Fibroblast of skin of scalp (primary cell): ENCODE measurements around the gene ENSA. TPM values are rescaled to one million over a fixed set of nuclear protein-coding genes. Genes with fewer than 3 reads are reported as not detected.
"Not testable (repeated sequence)": the region's sequence is repeated elsewhere in the genome, so short reads cannot be mapped to it uniquely, and the experiment has no call there.

ENCODE experiments used
- DNase-seq: peaks from one replicate; pipeline ENCODE4 v3.0.0-alpha.2; 2013
- polyA plus RNA-seq, 2 experiments: library from polyadenylated mRNA; unstranded; fragments of 120-200 nt; gene quantifications; one replicate each; pipeline ENCODE4 v1.2.1, GENCODE V29; 2013; ENCODE audit not compliant: insufficient read length in 2 of 2

The ENSA gene, protein sequence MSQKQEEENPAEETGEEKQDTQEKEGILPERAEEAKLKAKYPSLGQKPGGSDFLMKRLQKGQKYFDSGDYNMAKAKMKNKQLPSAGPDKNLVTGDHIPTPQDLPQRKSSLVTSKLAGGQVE
- polyA plus RNA-seq (2013, experiment 1 of 2; ENCODE audit: insufficient read length): 123 TPM
- polyA plus RNA-seq (2013, experiment 2 of 2; ENCODE audit: insufficient read length): 103 TPM

DNA sequence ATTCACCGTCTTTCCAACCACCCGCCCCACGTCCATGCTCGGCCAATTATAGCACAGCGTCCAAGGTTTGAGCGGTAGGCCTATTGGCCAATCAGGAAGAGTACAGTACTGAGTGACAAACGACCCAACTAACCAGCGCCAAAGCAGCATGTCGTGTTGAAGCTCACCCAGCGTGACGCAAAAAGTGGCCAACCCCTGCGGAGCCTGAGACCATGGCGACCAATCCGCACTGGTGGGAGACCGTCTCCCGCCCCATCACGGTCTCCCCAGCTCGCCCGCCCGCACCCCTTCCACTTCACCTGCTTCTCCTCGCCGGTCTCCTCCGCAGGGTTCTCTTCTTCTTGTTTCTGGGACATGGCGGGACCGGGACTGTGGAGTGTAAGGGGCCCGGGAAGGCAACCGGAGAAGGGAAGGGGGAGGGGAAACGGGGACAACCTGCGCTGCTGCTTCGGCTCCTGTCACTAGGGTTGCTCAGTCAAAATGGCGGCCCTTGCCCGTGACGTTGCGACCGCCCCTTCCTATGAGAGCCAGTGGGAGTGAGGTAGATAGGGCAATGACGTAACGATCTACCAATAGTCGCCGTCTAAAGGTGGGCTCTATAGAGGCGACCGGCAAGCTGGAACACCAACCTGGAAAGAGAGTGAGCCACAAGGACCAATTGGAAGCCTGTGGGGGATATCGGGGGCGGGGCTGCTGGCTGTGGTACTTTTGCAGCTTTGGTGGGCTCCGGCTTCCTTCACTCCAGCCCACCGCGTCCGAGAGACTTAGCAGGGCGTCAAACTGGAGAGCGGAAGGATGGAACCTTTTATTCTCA, at the start of gene ENSA:
TSS of gene ENSA (minus strand) at position 498 of the 814 bp plus-strand sequence. CDS start at position 356, 142 bp downstream.
- DNase-seq: peak; percentile 100

DNA sequence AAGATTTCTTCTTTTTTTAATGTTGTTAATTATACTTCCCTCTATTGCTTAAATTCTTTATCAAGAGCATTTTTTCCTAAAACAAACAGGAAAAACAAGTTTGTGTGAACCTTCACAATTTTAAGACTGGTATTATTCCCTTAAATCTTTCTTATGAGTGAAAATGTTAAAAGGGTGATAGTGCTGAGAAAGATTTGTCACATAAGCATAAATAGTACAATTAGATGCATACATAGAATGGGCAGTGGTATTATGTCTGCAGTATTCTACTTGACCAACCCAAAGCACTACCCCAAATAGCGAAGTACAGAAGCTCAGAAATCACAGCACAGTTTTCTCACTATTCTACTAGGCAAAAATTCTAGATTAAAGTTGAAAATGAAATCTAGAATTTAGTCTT, 49.6 kb upstream of the ENSA start:
- DNase-seq: no peak

DNA sequence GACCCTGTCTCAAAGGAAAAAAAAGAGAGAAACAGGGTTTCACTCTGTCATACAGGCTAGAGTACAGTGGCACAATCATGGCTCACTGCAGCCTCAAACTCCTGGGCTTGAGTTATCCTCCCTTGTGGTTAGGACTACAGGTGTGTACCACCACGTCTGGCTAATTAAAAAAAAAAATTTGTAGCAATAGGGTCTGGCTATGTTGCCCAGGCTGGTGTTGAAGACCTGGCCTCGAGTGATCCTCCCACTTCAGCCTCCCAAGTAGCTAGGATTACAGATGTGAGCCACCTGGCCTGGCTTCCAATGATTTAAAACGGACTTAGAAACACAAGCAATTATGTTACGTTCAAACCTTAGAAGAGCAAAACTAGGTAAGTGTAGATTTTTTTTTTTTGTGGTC, 45.5 kb upstream of the ENSA start:
- DNase-seq: no peak

DNA sequence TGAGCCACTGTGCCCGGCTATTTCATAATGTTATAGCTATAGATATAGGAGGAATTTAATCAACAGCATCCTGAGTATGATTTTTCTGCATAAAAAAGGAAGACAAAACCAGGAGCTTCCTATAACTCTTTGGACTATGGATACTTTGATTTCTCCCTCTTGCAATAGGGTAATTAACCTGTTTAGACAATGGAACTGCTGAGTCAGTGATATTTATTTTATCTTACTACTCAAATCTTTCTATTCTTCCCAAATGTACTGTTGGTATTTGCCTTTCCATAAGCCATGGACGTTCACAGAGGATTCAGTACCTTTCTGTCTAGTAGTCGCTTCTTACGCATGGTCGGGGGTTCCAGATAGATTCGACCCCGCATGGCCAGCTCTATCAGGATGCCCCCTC, 33.9 kb upstream of the ENSA start:
- no peak for DNase-seq

DNA sequence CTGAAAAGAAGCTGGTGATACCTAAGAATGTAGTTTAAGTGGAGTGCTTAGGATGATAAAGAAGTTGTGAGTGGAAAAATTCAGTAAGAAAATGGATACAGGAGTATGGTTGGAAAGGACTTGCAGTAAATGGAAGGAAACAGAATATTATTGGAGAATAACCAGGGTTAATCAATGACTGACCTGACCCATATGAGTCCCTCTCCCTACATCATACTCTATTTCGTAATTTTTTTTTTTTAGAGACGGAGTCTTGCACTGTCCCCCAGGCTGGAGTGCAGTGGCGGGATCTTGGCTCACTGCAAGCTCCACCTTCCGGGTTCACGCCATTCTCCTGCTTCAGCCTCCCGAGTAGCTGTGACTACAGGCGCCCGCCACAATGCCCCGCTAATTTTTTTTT, 33.4 kb upstream of the ENSA start:
- no peak for DNase-seq

DNA sequence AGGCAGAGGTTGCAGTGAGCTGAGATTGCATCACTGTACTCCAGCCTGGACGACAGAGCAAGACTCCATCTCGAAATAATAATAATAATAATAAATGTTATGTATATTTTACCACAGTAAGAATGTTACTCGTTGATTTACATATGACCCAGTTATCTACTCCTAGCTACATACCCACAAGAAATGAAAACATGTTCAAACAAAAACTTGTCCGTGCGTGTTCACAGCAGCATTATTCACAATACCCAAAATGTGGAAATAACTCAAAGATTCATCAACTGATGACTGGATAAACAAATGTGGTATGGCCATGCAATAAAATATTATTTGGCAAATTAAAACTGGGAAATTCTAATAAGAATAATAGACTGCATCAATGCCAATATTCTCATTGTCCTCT, 31.7 kb upstream of the ENSA start:
- no peak for DNase-seq

DNA sequence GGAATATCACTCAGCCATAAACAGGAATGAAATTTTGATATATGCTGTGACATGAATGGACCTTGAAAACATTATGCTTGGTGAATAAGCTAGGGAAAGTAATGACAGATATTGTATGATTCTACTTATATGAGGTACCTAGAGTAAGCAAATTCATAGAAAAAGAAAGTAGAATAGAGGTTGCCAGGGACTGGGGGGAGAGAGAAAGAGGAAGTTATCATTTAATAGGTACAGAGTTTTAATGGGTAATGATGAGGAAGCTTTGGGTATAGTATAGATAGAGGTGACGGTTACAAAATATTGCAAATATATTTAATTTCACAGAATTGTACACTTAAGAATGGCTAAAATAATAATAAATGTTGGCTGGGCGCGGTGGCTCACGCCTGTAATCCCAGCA, 31.2 kb upstream of the ENSA start:
- no peak for DNase-seq

DNA sequence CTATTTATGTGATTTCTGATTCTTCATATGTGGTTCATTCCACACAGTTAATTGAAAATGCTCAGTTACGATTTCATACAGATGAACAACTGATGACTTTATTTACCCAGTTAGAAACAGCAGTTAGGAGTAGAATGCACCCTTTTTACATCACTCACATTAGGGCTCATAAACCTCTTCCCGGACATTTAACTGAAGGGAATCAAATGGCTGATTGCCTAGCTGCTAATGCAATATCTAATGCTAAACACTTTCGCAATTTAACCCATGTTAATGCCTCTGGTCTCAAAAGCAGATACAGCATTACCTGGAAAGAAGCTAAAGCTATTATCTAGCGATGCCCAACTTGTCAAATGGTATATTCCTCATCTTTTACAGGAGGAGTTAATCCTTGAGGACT, 27.7 kb upstream of the ENSA start:
- not testable (repeated sequence) for DNase-seq

DNA sequence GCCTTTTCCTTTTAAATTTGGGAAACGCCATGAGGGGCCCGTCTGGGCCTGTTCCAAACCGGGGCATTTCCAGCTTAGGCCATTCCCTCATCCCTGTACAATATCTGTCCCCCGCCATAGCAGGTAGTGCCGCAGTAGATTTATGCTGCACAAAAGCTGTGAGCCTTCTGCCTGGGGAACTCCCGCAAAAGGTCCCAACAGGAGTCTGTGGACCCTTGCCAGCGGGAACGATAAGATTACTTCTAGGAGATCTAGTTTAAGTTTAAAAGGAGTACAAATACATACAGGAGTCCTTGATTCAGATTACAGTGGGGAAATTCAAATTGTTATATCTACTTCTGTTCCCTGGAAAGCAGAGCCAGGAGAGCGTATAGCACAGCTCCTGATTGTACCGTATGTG, 25.2 kb upstream of the ENSA start:
- DNase-seq: not testable (repeated sequence)

DNA sequence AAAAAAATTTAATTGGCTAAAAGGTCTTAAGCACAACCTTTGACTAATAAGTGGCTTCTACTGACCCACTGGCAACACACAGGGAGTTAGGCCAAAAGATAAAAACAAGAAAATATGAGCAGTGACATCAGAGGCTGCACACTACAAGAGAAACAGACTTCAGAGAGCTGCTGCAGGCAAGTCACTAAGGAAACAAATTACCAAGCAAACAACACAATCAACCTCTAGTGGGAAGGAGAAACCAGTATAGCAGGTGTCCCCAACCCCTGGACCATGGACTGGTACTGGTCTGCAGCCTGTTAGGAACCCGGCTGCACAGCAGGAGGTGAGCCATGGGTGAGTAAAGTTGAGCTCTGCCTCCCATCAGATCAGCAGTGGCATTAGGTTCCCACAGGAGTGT, 20.8 kb upstream of the ENSA start:
- DNase-seq: no peak

DNA sequence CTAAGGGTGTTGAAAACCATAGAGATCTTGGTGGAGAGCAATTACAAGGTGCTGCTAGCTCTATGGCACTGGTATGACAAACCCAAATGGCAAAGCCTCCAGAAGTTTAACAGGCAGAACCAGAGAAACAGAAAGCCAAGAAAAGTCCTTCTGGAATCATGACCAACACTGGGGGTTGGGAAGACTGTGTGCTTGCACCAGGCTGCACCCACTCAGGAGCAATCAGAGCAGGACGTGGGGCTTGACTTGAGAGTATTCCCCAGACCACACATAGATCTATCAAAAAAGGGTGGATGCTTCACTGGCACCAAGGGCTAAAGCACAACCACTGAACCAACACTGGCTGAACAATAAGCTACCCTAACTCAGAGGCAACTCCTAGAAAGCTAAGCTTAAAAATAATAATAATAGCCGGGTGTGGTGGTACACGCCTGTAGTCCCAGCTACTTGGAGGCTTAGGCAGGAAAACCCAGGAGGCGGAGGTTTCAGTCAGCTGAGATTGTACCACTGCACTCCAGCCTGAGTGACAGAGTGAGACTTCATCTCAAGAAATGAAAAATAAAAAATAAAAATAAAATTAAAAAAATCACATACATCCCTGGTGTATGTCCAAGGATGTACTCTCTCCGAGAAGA, 20.1 kb upstream of the ENSA start:
- no peak for DNase-seq

DNA sequence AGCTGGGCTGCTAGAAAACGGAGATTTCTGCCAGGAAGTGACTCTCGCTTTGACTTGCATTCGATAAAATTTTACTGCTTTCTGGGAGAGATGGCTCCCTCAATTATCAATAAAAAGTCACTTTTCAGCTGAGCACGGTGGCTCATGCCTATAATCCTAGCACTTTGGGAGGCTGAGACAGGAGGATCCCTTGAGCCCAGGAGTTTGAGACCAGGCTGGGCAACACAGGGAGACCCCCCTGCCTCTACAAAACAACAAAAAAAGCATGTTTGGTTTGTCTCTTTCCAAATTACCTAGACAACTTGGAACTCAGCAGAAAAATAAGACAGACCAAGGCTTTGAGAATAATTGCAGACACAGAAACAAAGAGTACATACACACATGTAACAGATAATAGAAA, 12.9 kb upstream of the ENSA start:
- no peak for DNase-seq

DNA sequence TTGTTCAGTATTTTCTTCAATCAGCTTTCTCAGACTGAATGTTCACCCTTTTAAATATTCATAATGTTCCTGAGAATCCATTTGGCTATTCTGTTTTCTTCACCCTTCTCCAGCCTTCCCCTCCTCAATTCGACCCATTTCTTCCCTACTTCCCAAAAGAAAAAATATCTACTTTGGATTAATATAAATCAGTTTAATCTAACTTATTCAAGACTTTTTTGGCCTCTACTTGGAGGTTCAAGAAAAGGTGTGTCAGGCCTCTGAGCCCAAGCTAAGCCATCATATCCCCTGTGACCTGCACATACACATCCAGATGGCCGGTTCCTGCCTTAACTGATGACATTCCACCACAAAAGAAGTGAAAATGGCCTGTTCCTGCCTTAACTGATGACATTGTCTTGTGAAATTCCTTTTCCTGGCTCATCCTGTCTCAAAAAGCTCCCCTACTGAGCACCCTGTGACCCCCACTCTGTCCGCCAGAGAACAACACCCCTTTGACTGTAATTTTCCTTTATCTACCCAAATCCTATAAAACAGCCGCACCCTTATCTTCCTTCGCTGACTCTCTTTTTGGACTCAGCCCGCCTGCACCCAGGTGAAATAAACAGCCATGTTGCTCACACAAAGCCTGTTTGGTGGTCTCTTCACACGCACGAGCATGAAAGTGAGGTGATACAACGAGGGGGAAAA, 11.9 kb upstream of the ENSA start:
- DNase-seq: not testable (repeated sequence)

DNA sequence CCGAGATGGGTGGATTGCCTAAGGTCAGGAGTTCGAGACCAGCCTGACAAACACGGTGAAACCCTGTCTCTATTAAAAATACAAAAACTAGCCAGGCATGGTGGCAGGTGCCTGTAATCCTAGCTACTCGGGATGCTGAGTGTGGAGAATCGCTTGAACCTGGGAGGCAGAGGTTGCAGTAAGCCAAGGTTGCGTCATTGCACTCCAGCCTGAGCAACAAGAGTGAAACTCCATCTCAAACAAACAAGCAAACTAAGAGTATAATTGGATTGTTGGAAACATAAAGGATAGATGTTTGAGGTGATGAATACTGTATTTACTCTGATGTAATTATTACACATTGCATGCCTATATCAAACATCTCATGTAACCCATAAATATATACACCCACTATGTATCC, 9.0 kb upstream of the ENSA start:
- DNase-seq: not testable (repeated sequence)

DNA sequence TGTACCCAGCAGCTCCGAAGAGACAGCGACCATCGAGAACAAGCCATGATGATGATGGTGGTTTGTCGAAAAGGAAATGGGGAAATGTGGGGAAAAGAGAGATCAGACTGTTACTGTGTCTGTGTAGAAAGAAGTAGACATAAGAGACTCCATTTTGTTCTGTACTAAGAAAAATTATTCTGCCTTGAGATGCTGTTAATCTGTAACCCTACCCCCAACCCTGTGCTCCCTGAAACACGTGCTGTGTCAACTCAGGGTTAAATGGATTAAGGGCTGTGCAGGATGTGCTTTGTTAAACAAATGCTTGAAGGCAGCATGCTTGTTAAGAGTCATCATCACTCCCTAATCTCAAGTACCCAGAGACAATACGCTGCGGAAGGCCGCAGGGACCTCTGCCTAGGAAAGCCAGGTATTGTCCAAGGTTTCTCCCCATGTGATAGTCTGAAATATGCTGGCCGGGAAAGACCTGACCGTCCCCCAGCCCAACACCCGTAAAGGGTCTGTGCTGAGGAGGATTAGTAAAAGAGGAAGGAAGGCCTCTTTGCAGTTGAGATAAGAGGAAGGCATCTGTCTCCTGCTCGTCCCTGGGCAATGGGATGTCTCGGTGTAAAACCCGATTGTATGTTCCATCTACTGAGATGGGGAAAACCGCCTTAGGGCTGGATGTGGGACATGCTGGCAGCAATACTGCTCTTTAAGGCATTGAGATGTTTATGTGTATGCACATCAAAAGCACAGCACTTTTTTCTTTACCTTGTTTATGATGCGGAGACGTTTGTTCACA, 5.6 kb upstream of the ENSA start:
- DNase-seq: not testable (repeated sequence)

DNA sequence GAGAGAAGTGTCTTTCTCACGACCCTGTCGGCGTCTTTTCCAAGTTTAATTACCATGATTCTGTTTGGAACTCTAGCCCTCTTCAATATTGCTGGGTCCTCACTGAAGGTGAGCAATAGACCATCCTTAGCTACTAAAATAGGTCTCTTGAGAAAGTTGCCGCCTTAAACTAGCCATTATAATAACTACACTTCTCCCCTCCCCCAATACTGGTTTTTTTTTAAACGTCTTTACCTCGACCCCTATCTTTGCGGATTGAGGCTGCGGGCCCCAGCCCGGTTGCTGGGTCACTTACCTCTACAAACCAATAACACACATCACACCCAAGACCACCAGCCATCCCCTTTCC, 672 bp downstream of the ENSA start:
- DNase-seq: no peak

DNA sequence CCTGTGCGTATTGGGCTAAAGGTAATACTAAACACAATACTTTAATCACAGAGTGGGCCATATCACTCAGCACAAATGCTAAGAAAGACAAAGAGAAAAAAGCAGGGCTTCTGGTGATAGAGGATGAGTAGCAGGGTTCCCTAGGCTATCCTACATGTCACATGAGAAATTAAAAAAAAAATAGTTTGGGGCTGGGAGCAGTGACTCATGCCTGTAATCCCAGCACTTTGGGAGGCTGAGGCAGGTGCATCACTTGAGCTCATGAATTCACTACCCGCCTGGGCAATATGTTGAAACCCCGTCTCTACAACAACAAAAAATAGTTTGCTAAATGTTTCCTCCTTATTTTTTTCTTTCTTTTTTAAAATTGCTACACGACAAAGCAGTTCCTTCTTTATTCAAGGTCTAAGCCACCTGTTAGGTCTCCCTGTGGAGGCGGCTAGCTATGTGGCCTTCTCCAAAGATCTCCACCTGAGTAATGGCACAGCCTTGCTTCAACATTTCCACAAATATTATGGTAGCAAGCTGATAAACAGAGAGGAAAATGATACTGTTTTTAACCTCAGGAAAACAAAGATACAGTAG, 1.5 kb downstream of the ENSA start:
- DNase-seq: no peak

DNA sequence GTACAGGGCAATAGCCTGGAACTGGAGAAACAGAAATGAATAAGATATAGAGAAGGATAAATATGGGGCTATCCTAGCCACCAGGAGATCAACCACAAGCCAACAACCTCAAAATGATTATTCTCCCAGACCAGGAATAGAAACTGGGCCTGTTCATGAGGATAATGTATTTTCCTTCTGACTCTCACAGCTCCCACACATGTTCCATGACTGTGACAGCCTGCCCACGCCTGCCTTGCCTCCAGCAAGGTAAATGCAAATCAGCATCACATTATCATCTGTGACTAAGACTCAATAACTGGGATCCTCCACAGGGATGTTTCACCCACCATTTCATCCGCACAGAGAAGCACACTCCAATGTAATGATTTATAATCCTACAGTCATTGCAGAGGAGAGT, 3.3 kb downstream of the ENSA start:
- no peak for DNase-seq

DNA sequence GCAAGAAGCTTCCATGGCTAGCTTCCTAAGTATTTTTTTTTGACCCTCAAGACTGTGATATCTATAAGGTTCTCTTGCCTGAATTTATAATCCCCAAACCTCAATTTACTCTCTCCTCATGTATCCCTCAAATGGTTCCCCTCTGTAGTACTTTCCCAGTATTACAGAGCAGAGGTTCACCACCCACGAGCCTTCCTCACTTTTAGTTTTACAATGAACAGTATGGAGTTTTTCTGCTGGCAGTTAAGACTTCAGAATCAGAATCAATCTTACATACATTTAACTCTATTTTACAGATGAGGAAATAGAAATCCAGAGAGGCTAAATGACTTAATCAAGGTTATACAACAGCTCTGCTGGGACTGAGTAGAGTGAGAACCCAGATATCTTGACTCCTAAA, 4.9 kb downstream of the ENSA start:
- DNase-seq: not testable (repeated sequence)

DNA sequence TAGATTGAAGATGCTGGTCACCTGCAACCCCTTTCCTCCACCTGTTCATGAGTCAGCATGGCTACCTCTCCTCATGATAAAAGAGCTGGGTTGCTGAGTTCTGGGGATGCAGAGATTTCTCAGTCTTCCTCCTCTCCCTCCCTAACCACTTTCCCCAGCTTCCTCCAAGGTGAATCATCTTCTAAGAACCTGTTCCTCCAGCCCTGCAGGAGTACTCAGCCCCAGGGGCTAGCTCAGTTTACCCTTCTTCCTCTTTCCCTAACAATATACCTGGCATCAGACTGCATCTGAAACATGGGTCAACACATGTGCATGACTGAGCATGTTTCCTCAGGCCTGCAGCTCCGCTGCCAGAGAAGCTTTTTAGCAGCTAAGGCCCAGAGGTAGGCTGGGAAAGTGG, 5.3 kb downstream of the ENSA start:
- DNase-seq: not testable (repeated sequence)

DNA sequence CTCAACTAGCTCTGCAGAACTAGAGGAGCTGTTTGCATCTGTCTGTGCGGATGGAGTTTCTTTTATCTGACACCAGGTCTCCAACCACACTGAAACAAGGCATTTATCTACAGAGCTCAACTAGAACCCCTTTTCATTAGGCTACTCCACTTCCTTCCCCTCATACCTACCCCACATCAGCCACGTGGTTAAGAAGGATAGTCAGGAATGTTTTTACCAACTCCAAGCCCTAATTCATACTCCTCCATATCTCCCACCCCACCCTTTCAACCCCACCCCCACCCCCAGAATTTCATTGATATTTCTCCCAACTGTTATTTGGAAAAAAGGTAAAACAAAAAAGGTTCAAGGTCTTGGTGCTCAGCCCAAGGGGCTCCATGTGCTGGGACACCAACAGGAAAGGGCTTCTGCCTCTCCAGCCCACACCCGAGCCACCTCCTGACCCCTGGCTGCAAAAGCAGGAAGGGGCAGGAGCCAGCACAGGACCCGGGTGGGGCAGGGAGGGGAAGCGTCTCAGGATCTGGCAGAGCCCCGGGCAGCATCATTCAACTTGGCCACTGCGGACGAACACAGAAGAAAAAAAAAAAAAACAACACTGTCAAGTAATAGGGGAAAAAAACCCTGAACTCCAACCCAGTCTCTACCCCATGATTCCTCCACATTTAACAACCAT, 7.0 kb downstream of the ENSA start:
- DNase-seq: no peak
